DND-41 (cell line): ENCODE data around the gene GUF1.

ENCODE experiments used
- CTCF ChIP-seq: IDR thresholded peaks from 2 replicates; pipeline ENCODE4 v1.5.1; 2012; ENCODE audit warnings: borderline replicate concordance, low read length, moderate library complexity, mild to moderate bottlenecking; ENCODE audit not compliant: poor library complexity, severe bottlenecking; ENCODE audit errors: extremely low read depth
- EZH2 ChIP-seq: IDR thresholded peaks from 3 replicates; pipeline ENCODE4 v1.6.1; 2012; ENCODE audit warnings: borderline replicate concordance, low read depth, mild to moderate bottlenecking, moderate library complexity, low read length, inconsistent platforms; ENCODE audit not compliant: severe bottlenecking

GRCh38 chr4:44661940-44662622 lies 16.1 kb upstream of the GUF1 start:
- TF ChIP-seq CTCF (no peak), EZH2 (no peak)
